Neuronal stem cell (in vitro differentiated cells): ENCODE data around the gene LRRC14B.

Experiments used
- DNase-seq: peaks from one replicate; pipeline ENCODE4 v3.0.0-alpha.2; 2013; ENCODE audit warnings: low spot score
- H2AFZ ChIP-seq: one replicate; pipeline ENCODE4 v1.6.1; 2013; ENCODE audit warnings: mild to moderate bottlenecking, low read length, inconsistent platforms
- H2AK5ac ChIP-seq: 2 replicates; pipeline ENCODE4 v1.6.1; 2013; ENCODE audit warnings: low read depth, mild to moderate bottlenecking, inconsistent platforms, low read length, moderate library complexity, mixed read lengths
- H2BK120ac ChIP-seq: 2 replicates; pipeline ENCODE4 v1.6.1; 2013; ENCODE audit warnings: low read depth, mild to moderate bottlenecking, inconsistent platforms, low read length, moderate library complexity, mixed read lengths
- H2BK12ac ChIP-seq: one replicate; pipeline ENCODE4 v1.6.1; 2013; ENCODE audit warnings: low read length, inconsistent platforms
- H2BK15ac ChIP-seq: 2 replicates; pipeline ENCODE4 v1.6.1; 2013; ENCODE audit warnings: mild to moderate bottlenecking, low read length, inconsistent platforms, mixed read lengths
- H2BK5ac ChIP-seq: one replicate; pipeline ENCODE4 v1.6.1; 2013; ENCODE audit warnings: inconsistent platforms, mild to moderate bottlenecking, low read length, moderate library complexity
- H3K14ac ChIP-seq: one replicate; pipeline ENCODE4 v1.6.1; 2013; ENCODE audit warnings: low read length, inconsistent platforms
- H3K18ac ChIP-seq: 2 replicates; pipeline ENCODE4 v1.6.1; 2013; ENCODE audit warnings: low read length, inconsistent platforms
- H3K23ac ChIP-seq: 2 replicates; pipeline ENCODE4 v1.6.1; 2013; ENCODE audit warnings: low read depth, mild to moderate bottlenecking, mixed read lengths, low read length, inconsistent platforms; ENCODE audit not compliant: poor library complexity
- H3K27ac ChIP-seq: replicated peaks from 3 replicates; pipeline ENCODE4 v1.5.1; 2013; ENCODE audit warnings: low read length, inconsistent platforms
- H3K27me3 ChIP-seq, 3 experiments: 2 replicates each; pipeline ENCODE4 v1.6.1; 2013; ENCODE audit warnings: low read length in 3 of 3, mild to moderate bottlenecking in 2 of 3, inconsistent platforms in 1 of 3, low read depth in 1 of 3, mixed read lengths in 1 of 3, moderate library complexity in 1 of 3; ENCODE audit not compliant: control insufficient read depth in 3 of 3, insufficient read depth in 3 of 3
- H3K36me3 ChIP-seq, 2 donors: replicated peaks in 1 of 2; 2 replicates each; pipeline ENCODE4 v1.6.1; 2013; ENCODE audit warnings: low read length in 2 of 2; ENCODE audit not compliant: control insufficient read depth in 2 of 2, insufficient read depth in 2 of 2
- H3K4ac ChIP-seq: 2 replicates; pipeline ENCODE4 v1.6.1; 2013; ENCODE audit warnings: inconsistent platforms, mild to moderate bottlenecking, low read length, moderate library complexity
- H3K4me1 ChIP-seq, 2 donors: 1 replicate in 1 of 2; 2 replicates in 1 of 2; pipeline ENCODE4 v1.6.1; 2013; ENCODE audit warnings: low read length in 2 of 2, low read depth in 1 of 2; ENCODE audit not compliant: control insufficient read depth in 2 of 2, insufficient read depth in 1 of 2
- H3K4me2 ChIP-seq: one replicate; pipeline ENCODE4 v1.6.1; 2013; ENCODE audit warnings: mild to moderate bottlenecking, low read length, inconsistent platforms; ENCODE audit not compliant: insufficient read depth, poor library complexity, severe bottlenecking
- H3K4me3 ChIP-seq, 2 donors: 2 replicates each; pipeline ENCODE4 v1.5.1; 2013; ENCODE audit warnings: low read length in 2 of 2, mild to moderate bottlenecking in 2 of 2, inconsistent platforms in 1 of 2, moderate library complexity in 1 of 2
- H3K79me1 ChIP-seq: one replicate; pipeline ENCODE4 v1.6.1; 2013; ENCODE audit warnings: low read depth, mild to moderate bottlenecking, inconsistent platforms, low read length, moderate library complexity
- H3K9ac ChIP-seq: one replicate; pipeline ENCODE4 v1.6.1; 2013; ENCODE audit warnings: mild to moderate bottlenecking, low read depth, low read length, inconsistent platforms; ENCODE audit not compliant: poor library complexity
- H3K9me3 ChIP-seq, 2 donors: replicated peaks in 1 of 2; 2 replicates each; pipeline versions ENCODE3 to v1.6.1; 2013; ENCODE audit warnings: low read length in 2 of 2, mild to moderate bottlenecking in 2 of 2, inconsistent platforms in 1 of 2, low read depth in 1 of 2, mixed read lengths in 1 of 2, moderate library complexity in 1 of 2; ENCODE audit not compliant: control insufficient read depth in 2 of 2, insufficient read depth in 1 of 2
- H4K8ac ChIP-seq: one replicate; pipeline ENCODE4 v1.6.1; 2013; ENCODE audit warnings: low read depth, mild to moderate bottlenecking, inconsistent platforms, low read length, moderate library complexity
- H4K91ac ChIP-seq: one replicate; pipeline ENCODE4 v1.6.1; 2013; ENCODE audit warnings: low read length, low read depth, mild to moderate bottlenecking, inconsistent platforms; ENCODE audit not compliant: poor library complexity
- WGBS, 2 donors: extraction: QIAGEN DNeasy Blood & Tissue Kit; methylation state at CpG; one replicate each; pipeline ENCODE4 v1.1.7; 2013; ENCODE audit warnings: missing lambda C conversion rate in 2 of 2, mixed read lengths in 1 of 2; ENCODE audit not compliant: insufficient read length in 2 of 2, insufficient replicate concordance in 1 of 2; ENCODE audit errors: extremely low coverage in 2 of 2; 5-methylcytosine and 5-hydroxymethylcytosine counted together

The LRRC14B gene

DNA sequence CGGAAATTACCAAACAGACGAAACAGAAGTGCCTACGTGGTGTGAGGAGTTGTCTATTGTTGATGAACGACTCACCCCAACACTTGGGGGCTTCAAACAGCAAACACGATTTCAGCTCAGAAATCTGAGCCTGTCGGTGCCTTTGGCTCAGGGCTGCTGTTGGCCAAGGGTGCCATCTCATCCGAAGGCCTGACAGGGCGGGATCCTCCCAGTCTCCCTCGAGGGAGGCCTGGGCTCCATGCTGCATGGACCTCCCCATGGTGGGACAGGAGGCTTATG is 1.3 kb downstream of the LRRC14B start:
- peak overlapping the region; percentile 48 for H3K18ac ChIP-seq
- WGBS, 2 donors, result no CpG with 5 or more reads among the region's 9 CpGs
- no peaks in the 10 kb centered on the region for H3K36me3 ChIP-seq

DNA sequence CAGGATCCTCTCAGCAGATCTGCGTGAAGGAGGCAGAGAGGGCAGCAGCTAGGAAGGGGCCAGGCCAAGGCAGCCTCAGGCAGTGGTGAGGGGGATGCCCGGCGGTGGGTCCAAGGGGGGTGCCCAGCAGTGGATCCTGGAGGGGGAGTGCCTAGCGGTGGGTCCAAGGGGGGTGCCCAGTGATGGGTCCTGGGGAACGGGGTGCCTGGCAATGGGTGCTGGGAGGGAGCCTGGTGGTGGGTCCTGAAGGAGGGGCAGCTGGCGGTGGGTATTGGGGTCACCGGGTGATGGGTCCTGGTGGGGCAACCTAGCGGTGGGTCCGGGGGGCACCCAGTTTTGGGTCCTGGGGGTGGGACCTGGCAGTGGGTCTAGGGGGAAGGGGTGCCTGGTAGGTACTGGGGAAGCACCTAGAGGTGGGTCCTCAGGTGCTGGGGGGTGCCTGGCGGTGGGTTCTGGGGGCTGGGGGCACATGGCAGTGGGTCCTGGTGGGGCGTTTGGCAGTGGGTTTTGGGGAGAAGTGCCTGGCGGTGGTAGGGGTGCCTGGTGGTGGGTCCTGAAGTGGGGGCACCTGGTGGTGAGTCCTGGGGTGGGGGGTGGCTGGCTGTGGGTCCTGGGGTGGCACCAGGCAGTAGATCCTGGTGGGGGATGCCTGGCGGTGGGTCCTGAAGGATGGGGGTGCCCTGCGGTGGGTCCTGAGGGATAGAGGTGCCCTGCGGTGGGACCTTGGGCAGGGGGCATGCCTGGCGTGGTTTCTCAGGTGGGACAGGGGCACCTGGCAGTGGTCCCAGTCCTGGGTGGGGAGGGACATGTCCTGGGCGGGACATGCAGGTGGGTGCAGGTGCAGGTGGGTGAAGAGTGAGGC is 1.9 kb downstream of the LRRC14B start:
- Histone ChIP-seq H3K4me3 (no peak overlapping the region), H2AFZ (no peak overlapping the region), H2BK5ac (no peak overlapping the region), H3K18ac (peak overlapping the region; percentile 48), H2BK15ac (no peak overlapping the region), H3K27ac (no peak overlapping the region), H3K14ac (peak overlapping the region; percentile 38), H3K4ac (peak overlapping the region; percentile 37), H3K23ac (peak overlapping the region; percentile 93), H4K91ac (no peak overlapping the region), H3K27me3 (no peaks in the 10 kb centered on the region), H3K36me3 (no peaks in the 10 kb centered on the region), H2BK12ac (peak overlapping the region; percentile 41), H2AK5ac (peak overlapping the region; percentile 56), H4K8ac (no peak overlapping the region), H3K4me2 (no peak overlapping the region), H3K4me1 (peaks cover 9 to 22% of the 10 kb centered on the region in 2 donors), H3K9me3 (no peaks in the 10 kb centered on the region), H3K79me1 (peaks cover 2% of the 10 kb centered on the region), H2BK120ac (no peak overlapping the region), H3K9ac (no peak overlapping the region)
- WGBS, 2 donors, result no CpG with 5 or more reads among the region's 17 CpGs
- DNase-seq, result no peak

More for the DNA sequence above, 1.3 kb downstream of the LRRC14B start:
- H2BK120ac ChIP-seq, result no peak overlapping the region
- no peak overlapping the region for H2BK5ac ChIP-seq
- H3K79me1 ChIP-seq, result peaks cover 2% of the 10 kb centered on the region
- H2AFZ ChIP-seq, result no peak overlapping the region
- H3K27me3 ChIP-seq, result no peaks in the 10 kb centered on the region
- H3K9ac ChIP-seq, result no peak overlapping the region
- no peak overlapping the region for H4K91ac ChIP-seq
- H3K14ac ChIP-seq, result peak overlapping the region; percentile 4
- no peak overlapping the region for H3K4me3 ChIP-seq
- H2BK12ac ChIP-seq, result no peak overlapping the region
- H4K8ac ChIP-seq, result no peak overlapping the region
- no peak overlapping the region for H3K4me2 ChIP-seq
- peak overlapping the region; percentile 56 for H2AK5ac ChIP-seq
- no peak overlapping the region for H2BK15ac ChIP-seq
- DNase-seq, result no peak
- H3K4me1 ChIP-seq, result peaks cover 9 to 22% of the 10 kb centered on the region in 2 donors
- no peak overlapping the region for H3K27ac ChIP-seq
- H3K23ac ChIP-seq, result peak overlapping the region; percentile 93
- H3K4ac ChIP-seq, result no peak overlapping the region
- H3K9me3 ChIP-seq, result no peaks in the 10 kb centered on the region

DNA sequence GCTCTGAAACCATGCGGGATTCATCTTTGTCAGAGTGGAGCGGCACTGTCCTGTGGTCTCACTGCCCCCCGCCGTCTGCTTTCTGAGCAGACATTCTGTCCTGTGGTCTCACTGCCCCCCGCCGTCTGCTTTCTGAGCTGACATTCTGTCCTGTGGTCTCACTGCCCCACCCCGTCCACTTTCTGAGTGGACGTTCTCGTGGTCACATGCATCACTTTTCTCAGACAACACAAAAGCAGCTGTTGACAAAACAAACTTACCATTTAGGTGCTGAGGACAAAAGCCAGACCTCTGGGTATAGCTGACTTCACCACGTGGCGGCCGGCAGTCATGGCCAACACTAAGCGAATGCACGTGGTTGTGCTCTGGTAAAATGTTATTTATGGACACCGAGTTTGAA is 2.8 kb downstream of the LRRC14B start:
- Histone ChIP-seq H3K23ac (no peak overlapping the region), H3K27me3 (no peaks in the 10 kb centered on the region), H4K91ac (no peak overlapping the region), H4K8ac (no peak overlapping the region), H3K14ac (no peak overlapping the region), H2BK5ac (no peak overlapping the region), H2BK12ac (no peak overlapping the region), H3K9ac (no peak overlapping the region), H3K4ac (no peak overlapping the region), H2BK120ac (no peak overlapping the region), H3K79me1 (peaks cover 4% of the 10 kb centered on the region), H3K4me3 (no peak overlapping the region), H3K4me1 (peaks cover 1 to 15% of the 10 kb centered on the region in 2 donors), H3K18ac (peak overlapping the region; percentile 80), H3K9me3 (no peaks in the 10 kb centered on the region), H2AFZ (no peak overlapping the region), H3K27ac (no peak overlapping the region), H3K36me3 (no peaks in the 10 kb centered on the region), H3K4me2 (no peak overlapping the region), H2BK15ac (peak overlapping the region; percentile 37), H2AK5ac (peak overlapping the region; percentile 63)
- no peak for DNase-seq
- no CpG with 5 or more reads among the region's 15 CpGs for WGBS, 2 donors

DNA sequence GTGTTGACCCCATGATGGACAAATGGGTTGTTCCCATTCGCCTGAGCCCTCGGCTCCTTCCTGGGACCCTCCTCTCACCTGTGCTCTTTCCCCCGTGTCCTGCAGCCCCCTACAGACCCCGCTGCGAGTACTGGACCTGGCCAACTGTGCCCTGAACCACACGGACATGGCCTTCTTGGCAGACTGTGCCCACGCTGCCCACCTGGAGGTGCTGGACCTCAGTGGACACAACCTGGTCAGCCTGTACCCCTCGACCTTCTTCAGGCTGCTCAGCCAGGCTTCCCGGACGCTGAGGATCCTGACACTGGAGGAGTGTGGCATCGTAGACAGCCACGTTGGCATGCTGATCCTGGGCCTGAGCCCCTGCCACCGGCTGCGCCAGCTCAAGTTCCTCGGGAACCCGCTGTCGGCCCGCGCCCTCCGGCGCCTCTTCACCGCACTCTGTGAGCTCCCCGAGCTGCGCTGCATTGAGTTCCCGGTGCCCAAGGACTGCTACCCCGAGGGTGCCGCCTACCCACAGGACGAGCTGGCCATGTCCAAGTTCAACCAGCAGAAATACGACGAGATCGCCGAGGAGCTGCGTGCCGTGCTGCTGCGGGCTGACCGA is 3.4 kb downstream of the LRRC14B start:
- Histone ChIP-seq H3K14ac (no peak overlapping the region), H3K36me3 (peaks cover 0 to 1% of the 10 kb centered on the region in 2 donors), H4K91ac (no peak overlapping the region), H3K9ac (no peak overlapping the region), H3K4ac (no peak overlapping the region), H4K8ac (no peak overlapping the region), H2AK5ac (peak overlapping the region; percentile 53), H3K79me1 (peaks cover 5% of the 10 kb centered on the region), H3K4me1 (peaks cover 1 to 12% of the 10 kb centered on the region in 2 donors), H3K4me3 (no peak overlapping the region), H3K9me3 (no peaks in the 10 kb centered on the region), H3K23ac (peak overlapping the region; percentile 34), H2BK120ac (no peak overlapping the region), H2BK15ac (no peak overlapping the region), H3K27me3 (no peaks in the 10 kb centered on the region), H3K27ac (no peak overlapping the region), H3K4me2 (no peak overlapping the region), H3K18ac (no peak overlapping the region), H2BK12ac (no peak overlapping the region), H2BK5ac (no peak overlapping the region), H2AFZ (no peak overlapping the region)
- DNase-seq, result no peak
- no CpG with 5 or more reads among the region's 36 CpGs for WGBS, 2 donors
